Fibroblast of pulmonary artery (primary cell): ENCODE results near the gene UBALD2.

Experiments
- DNase-seq: peaks from one replicate; pipeline ENCODE4 v3.0.0-alpha.2; 2010; ENCODE audit warnings: low read depth
- H3K4me3 ChIP-seq: replicated peaks from 2 replicates; pipeline ENCODE4 v1.5.1; 2011; ENCODE audit warnings: low read depth, mild to moderate bottlenecking, control low read depth, low read length, moderate library complexity
- CTCF ChIP-seq: IDR thresholded peaks from 2 replicates; pipeline ENCODE4 v1.5.1; 2011; ENCODE audit warnings: mild to moderate bottlenecking, control low read depth, low read length, inconsistent platforms; ENCODE audit errors: missing control alignments

Gene UBALD2

GRCh38 chr17:76317535-76317934 lies 52.4 kb downstream of the UBALD2 start:
- no peak for TF ChIP-seq CTCF
- DNase-seq: no peak
- H3K4me3 ChIP-seq: no peak overlapping the region

DNA sequence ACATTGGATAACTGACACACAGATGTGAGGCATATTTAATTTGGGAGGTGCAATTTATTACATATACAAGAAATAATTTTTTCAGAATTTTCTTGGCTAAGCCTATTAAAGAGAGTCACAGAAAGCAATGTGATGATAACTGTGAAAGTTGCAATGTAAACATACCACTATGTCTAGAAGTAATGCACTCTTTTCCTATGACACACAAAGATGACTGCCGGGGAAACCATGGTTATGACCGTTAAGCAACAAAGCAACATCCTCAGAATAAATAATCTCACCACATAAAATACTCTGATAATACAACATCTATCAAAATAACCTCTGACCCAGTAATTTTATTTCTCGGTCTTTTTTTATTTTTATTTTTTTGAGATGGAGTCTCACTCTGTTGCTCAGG lies 53.4 kb downstream of the UBALD2 start:
- DNase-seq: no peak
- no peak overlapping the region for H3K4me3 ChIP-seq
- no peak for TF ChIP-seq CTCF
